COR-L47 (cell line): Measurements from ENCODE around the gene TREH.

Experiments used
- DNase-seq: peaks from one replicate; lab custom pipeline; 2025; lab: John Stamatoyannopoulos, UW

Gene TREH

DNA sequence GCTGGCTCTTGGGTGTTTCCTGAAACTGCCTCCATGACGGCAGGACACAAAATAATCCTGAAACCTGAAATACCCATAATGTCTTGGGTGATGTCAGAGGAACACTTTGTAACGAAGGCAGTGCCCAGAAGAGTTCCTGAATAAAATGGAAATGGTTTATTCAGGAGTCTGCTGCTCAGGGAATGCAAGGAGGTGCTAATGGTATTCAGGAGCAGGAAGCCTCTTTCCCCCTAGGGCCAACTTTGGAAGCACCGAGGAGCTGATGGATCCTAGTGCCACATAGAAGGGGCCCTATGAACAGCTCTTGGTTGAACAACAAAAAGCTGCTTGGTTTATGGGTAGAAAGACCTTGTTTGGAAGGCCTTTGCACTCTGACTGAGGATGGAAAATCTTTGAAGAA is 15.5 kb downstream of the TREH start:
- DNase-seq = no peak

DNA sequence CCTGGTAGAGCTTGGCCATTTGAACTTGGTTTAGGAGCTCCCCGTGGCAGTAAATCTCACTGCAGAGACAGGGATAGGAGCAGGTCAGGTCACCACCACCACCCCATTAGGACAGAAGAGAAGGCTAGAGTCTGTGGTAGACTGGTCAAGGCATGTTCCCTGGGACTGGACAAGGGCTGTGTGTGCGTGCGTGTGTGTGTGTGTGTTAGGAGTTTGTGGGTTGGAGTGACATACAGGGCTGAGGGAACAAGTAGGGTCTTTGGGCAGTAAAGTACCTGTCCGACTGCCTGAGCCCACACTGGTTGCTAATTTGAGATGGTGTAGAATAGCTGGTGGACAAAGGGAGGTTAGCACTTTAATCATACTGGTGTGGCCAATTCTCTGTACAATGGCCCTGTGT is 16.1 kb downstream of the TREH start:
- no peak for DNase-seq

DNA sequence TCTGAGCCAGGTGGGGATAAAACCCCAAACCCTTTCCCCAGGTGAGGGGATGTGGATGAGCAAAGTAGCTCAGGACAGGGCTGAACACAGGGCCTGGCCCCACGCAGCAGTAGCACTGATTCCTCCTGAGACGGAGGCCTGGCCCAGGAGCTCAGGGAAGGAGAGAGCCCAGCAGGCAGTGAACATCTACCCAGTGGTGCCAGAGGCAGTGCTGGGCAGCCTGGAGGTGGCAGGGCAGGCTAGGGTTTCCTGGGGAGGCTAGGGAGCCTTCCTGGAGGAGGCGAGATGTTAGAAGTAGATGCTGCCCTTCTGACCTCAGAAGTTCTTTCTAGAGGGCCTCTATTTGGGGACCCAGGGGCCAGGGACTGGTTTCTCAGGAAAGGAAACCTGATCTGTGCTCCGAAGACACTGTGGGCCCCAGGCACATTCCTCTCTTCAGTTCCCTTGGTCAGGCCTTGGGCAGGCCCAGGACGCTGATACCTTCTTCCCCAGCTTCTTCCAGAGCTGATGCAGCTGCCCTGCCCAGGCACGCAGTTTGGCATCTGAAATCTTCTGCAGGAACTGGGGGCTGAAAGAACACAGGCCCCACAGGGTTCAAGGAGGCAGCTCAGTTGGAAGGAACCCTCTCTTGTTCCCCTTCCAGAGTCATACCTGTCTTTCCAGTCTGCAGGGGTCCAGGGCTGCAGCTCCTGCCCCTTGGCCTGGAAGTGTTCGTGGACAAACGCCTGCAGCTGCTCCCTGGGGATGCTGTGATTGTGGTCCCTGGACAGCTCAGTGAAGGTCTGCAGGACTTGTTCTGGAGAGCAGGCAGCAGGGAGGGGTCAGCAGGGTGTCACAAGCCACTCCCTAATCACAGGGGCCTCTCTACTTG is 16.8 kb downstream of the TREH start:
- no peak for DNase-seq

DNA sequence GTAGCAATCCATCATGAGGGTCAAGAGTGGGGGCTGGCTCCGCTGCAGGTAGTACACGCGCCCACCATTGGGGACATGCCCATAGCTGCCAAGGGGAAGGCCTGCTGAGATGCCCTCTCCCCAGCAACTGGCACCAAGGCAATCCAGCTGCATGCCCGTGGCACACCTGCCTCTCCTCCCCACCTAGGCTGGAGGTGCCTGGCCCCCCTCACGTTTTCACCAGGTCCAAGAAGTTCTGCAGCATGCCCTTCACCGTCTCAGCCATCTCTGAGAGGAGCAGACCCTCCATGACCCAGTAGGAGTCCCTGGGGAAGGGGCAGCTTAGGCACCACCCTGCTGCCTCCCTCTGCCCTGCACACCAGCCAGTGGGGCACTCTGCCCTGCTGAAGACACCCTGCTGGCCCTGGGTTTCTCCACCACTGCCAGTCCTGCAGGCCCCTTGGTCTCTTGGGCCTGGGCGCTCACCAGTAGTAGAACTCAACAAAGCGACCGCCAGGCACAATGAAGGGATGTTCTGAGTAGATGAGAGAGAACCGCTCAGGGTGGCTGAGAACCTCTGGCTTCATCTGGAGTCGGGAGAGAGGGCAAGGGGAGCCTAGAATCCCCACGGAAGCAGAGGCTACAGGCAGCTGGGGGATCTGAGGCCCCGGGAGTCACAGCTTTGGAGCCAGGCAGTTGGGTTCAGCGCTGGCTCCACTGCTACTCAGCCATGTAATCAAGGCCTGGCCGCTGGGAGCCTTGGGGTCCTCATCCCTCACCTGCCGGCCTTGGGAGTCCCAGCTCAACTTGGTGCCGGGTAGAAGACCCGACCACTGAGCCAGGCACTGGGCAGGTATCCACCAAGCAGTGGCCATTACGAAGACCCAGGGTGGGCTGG is 17.8 kb downstream of the TREH start:
- no peak for DNase-seq

DNA sequence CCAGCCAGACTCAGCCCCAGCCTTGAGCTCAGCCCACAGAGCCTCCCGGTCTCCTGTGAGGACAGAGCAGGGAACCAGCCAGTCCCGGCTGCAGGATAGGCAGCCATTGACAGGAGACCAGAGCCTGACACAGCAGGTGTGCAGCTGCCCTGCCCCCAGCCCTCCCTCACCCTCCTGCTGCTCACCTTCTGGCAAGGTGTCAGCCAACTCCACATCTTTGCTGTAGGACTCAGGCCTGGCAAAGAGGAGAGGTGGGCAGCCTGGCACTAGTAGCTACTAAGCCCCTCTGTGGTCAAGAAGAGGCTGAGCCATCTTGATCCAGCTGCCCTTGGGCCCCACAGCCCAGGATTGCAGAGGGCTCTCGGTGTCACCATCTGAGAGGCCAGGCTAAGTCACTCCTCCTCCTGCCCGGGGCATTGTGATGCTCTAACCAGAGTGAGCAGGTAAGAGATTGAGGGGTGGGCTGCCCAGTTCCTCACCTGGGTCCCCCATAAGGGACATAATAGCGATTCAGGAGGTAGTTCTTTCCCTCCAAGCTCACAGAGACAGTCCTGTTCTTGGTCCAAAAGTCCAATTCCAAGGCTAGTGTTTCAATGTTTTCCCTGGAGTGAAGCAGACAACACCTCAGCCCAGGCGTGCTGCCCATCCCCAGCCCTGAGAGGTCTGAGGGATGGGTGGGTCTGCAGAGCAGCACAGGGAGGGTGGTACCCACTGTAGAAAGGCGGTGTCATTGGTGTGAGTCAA is 18.6 kb downstream of the TREH start:
- no peak for DNase-seq

DNA sequence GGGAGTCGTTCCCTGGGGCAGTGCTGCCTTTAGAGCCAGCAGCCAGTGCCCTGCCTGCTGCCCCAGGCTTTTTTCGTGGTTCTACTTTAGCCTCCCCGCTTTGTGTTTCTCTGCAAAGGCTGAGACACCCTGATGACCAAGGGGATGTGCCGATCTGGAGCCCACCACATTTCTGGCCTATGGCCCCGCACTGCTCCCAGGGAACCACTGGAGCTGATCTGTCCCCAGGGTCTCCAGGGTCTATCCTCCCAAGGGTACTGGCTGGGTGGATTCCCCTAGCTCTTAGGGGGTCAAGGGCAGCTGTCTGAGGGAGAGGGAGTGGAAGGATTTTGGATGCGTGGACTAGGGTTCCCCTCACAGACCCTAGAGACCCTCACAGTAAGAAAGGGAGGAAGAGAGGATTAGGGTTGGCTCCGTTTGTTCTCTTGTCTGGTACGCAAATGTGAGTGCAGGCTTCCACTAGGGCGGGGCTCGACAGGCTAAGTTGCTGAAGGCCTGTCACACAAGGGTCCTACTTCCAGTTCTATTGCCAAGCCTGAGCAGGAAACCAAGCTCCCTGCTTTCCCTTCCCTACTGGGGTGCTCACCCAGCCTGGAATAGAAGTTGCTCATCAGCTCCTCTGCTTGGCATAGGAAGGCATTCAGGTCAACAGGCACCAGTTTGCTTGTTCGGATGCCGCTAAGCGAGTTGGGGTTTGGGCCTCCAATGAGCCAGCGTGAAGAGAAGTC is 19.3 kb downstream of the TREH start:
- no peak for DNase-seq

DNA sequence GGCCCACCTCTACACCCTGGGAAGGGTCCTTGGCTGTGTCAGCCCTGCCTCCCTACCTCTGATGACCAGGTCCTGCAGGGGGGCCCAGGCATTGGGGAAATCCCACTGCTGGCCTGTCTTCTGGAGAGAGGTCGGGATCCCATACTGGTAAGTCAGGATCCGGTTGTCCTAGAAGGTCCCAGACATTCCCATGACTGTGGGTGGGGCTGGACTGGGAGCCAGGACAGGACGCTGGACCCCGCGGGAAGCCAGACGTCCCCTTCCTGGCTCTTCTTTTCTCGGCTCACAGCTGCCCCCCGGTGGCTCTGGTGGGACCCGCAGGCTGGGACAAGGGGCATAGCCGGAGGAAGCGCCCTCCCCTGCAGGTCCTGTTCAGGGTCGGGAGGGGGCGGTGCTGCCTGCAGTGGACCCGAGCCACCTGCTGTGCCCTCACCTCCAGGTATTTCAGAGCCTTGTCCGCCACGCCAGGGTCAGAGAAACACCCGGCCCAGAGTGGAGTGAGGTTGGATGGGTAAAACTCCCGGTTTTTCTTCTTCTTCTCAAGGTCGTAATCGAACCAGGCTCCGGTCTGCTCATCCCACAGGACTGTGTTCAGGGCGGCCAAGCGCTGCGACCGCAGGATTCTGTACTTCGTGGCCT is 20.0 kb downstream of the TREH start:
- DNase-seq = peak; percentile 85

DNA sequence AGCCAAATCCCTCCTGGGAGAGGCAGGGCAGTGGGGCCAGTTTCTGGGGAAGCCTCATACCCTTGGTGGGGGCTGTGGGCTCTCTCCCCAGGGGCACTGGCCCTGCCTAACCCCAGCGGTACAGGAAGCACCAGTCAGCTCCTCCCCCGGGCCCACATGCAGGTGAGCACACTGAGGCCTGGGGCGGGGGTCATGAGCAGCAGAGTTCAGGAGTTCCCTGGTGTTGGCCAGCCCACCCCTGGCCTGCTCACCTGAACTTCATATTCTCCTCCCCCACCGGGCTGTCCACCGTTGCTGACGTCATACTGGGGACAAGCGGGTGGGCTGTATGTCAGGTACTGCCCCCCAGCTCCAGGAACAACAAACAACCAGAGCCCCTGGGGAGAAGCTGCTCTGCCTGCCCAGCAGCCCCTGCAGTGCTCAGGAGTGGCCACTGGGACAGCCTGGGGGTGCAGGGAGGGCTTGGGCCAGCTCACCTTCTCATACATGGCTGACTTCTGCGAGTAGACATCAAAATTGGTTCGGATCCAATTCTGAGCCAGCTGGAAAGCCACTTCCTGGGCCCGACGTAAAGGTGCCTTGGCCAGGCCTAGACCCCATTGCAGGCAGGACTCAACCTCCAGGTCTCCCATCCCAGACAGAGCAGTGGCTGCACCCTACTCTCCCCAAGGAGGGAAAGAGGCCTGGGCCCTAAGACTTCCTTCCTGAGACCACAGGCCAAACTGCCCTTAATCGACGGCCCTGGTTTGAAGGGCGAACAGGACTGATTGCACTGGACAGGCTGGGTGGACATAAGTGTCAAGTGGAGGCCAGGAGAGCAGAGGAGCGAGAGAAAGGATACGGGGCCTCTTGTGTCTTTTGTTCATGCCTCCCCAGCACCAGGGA is 20.8 kb downstream of the TREH start:
- no peak for DNase-seq

DNA sequence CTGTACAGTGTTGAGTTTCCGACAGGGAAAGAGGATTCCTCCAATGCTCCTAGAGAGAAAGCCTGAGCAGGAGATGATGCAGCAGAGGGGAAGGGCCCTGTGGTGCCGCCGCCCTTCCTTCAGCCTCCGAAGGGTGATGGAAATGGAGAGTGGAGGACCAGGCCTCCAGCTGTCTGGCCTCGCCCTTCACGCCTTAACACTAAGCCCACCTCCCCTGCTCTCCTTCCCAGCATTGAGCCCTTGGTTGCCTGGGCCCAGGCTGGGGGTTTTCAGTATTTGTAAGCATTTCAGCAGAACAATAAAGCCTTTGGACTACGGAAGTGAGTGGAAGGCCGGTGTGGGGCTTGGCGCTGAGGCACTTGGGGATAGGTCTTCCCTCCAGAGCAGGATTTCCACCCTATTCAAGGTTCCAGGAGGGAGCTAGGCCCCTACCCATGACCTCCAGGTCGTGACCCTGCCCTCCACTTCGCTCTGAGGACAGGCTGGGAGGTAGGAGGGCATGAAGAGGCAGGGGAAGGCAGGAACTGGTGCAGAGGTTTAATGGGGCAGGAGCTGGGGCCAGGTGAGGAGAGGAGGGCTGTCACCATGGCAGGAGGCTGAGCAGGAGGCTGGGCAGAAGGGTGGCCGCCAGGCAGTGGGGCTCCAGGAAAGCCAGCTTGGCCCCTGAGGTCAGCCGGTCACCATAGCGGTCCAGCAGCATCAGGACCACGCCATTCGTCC is 21.6 kb downstream of the TREH start:
- DNase-seq = no peak

DNA sequence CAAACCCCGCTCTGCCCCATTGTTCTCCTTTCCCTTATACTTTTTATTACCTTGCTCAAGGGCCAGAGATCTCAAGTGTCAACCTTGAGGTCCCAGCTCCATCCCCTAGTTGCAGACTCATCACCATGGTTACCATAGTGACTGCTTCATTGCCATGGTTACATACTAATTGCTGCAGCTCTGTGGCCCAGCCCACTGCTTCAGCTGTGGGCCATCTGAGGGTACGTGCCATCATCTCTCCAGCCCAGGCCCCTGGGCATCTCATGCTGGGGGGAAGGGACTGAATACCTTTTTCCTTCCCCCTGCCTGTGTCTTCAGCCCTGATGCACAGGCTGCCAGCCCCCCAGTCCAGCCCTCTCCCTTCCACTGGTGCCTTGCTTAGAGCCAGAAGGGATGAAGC is 22.2 kb downstream of the TREH start:
- DNase-seq = no peak

DNA sequence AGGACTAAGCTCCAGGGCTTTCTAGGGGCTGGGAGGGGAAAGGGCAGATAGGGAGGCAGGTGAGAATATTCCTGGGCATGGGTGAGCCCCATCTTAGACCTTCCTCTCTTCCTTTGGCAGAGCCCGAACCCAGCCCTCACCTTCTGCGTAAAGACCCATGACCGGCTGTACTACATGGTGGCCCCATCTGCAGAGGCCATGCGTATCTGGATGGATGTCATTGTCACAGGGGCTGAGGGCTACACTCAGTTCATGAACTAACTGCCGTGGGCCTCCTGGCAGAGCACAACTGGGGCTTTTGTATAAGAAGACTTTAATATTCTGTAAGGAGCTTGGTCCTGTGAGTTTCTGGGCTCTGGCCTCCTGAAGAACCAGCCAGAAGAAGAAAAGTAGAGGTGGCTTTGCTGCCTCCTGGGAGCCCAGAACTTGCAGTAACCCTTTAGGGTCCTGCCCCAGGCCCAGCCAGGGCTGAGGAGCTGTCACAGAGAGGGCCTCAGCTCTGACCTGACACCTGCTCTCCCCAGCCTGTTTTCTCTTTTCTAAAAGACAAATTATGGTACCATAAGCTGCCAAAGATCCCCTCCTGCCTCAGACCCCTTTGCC is 22.8 kb downstream of the TREH start:
- no peak for DNase-seq

DNA sequence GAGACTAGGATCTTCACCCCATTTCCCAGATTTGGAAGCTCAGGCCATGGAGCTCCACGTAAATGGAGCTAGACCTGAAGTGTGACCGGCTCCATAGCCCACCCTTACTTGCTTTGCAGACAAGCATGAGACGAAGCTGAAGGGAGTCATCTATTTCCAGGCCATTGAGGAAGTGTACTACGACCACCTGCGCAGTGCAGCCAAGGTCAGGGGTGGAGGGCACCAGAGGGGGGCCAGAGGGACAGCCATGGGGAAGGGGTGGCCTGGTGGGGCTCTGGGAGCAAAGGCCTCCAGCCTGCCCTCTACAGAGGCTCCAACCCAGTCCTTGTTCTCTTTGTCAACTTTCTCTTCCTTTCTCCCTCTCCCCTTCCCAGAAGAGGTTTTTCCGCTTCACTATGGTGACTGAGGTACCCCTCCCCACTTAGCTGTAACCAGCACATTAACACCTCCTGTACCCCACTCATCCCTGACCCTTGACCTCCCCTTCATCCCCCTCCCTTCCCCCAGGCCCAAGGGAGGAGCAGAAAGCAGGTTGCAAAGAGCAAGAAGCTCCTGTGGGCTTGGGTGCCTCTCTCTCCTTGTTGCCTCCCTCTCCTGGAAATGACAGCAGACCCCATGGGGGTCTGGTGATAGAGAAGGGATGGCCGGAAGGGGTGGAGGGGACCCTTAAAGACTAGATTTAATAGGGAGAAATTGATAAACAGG is 23.8 kb downstream of the TREH start:
- DNase-seq = no peak

DNA sequence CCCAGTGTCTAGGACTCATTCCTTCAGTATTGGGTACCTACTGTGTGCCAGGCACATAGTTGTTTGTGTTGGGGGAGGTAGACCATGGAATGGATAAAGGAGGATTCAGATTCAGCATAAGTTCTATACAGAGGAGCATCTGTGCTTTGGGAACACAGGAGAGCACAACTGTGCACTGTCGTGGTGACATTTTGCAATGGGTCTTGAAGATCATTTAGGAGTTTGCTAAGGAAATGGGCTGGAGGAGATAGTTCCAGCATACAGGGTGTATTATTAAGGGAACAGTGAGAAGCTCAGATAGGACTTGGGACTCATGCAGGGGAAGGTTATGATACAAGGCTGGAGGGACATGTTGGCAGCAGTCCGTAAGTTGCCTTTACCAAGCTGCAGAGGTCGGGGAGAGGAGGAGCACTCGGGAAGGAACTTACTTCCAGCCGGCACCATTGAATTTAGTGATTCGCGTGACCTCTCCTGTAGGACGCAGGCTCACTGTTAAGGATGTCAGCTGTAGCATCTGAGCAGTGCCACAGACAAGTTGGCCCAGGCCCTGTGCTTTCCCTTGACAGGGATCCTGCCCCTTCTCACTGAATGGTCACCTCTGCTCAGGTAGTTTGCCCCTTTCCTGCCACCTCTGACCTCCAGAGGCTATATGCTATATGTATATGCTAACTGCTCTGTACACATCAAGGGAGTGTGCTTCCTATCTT is 25.6 kb downstream of the TREH start:
- no peak for DNase-seq

DNA sequence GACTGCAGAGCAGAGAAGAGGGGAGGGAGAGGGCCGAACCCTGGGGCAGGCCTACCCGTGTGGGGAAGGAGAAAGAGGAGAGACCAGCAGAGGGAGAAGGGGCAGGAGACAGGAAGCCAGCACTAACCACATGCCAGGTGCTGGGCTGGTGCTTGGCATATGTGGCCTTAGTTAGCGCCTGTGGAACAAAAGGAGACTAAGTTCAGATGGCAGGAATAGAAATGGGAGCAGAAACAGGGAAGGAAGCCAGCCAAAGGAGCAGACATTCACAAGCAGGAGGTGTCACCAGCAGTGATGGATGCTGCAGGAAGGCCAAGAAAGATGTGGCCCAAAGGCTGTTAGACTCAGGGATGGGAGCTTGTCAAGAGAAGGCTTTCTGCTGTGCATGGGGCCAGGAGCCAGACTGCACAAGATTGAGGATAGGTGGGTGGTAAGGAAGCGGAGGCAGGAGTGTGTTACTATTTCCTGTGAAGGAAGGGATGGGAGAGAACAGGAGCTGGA is 26.7 kb downstream of the TREH start:
- DNase-seq = no peak

DNA sequence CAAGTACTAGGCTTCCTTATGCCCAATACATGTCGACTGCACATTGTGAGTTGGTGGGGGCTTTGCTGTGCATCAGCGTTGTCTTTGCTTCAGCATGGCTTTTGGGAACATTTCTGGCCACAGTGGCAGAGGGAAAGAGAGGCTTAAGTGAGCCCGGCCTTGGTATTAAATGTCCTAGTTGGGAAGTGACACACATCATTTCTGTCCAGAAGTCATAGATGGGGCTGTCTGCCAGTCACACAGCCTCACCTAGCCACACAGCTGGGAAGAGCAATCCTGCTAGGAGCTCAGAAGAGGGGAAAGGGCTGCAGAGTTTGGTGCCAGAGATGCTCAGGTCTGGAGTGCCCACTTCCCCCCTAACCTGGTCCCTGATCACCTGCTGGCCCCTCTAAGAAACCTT is 27.6 kb downstream of the TREH start:
- no peak for DNase-seq

DNA sequence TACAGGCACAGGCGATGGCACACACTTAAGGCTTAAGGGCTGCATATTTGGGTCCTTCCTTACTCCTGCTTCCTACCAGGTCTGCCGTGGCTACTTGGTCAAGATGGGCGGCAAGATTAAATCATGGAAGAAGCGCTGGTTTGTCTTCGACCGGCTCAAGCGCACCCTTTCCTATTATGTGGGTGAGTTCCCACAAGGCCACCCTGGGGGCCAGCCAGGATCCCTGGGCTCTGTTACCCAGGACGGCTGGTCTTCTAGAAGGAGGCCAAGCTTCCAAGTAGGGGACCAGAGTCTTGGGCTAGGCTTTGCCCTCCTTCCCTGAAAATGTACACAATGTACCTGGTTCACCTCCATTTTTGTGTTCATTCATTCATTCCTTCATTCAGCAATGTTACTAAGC is 29.1 kb downstream of the TREH start:
- no peak for DNase-seq

DNA sequence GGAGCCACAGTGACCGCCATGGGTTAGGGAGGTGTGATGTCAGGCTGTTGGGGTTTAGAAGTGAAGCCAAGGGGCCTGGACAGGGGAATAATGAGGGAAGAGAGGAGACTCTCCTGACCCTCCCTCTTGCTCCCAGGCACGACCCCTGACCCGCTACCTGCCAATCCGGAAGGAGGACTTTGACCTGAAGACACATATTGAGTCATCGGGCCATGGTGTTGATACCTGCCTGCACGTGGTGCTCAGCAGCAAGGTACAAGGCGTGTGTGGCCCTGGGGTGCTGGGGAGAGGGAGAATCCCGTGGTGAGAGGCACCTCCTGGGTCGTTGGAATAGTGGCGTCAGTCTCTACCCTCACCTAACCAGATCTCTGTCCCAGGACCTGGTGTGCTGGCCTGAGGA is 29.5 kb downstream of the TREH start:
- DNase-seq = no peak

DNA sequence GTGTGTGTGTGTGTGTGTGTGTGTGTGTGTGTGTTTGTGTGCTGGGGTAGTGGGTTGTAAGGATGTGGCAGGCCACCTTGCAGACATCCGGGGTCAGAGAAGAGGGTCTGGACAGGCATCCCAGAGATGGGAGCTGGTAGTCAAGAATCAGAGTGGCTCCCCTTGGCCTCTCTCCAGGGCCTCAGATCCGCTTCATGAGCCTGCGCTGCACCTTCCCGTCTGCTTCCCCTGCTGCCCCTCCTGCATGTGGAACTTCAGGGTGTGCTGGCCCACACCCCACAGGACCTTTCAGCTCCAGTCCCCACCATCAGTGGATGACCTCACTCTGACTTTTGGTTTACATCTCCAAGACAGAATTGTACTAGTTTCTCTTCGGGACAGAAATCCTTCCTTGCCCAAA is 31.2 kb downstream of the TREH start:
- no peak for DNase-seq
